ENCODE results near the gene DLG2. TPM values are rescaled to one million over a fixed set of nuclear protein-coding genes. Genes with fewer than 3 reads are reported as not detected.

The DLG2 gene
- total RNA-seq, 1 donor from 2014 or later: 5.9 TPM

DNA sequence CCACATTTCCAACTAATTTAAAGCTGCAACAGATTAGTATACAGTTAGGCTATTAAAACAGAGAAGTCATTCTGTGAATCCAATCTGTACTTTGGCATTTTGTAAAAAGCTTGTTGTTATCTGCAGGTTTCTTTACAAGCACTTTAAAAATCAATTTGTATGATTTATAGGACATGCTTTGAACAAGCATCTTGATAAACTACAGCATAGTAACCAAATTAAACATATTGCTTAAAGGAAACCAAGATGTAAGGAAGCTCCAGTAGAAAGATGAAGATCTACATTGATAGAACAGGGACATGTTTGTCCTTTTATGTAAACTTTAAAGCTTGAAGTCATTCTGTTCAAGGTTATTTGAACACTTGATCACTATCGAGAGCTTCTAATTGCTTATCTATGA, 1842.7 kb downstream of the DLG2 start:
- peaks cover 11% of the 10 kb centered on the region for H3K27me3 Mint-ChIP-seq
- no peaks in the 10 kb centered on the region for H3K9me3 Mint-ChIP-seq
- H3K4me1 Mint-ChIP-seq (ENCODE audit: unreplicated experiment): no peaks in the 10 kb centered on the region
- no peak overlapping the region for H3K4me3 Mint-ChIP-seq
- no peak overlapping the region for H3K27ac Mint-ChIP-seq
- TF ChIP-seq, protein P1, sequence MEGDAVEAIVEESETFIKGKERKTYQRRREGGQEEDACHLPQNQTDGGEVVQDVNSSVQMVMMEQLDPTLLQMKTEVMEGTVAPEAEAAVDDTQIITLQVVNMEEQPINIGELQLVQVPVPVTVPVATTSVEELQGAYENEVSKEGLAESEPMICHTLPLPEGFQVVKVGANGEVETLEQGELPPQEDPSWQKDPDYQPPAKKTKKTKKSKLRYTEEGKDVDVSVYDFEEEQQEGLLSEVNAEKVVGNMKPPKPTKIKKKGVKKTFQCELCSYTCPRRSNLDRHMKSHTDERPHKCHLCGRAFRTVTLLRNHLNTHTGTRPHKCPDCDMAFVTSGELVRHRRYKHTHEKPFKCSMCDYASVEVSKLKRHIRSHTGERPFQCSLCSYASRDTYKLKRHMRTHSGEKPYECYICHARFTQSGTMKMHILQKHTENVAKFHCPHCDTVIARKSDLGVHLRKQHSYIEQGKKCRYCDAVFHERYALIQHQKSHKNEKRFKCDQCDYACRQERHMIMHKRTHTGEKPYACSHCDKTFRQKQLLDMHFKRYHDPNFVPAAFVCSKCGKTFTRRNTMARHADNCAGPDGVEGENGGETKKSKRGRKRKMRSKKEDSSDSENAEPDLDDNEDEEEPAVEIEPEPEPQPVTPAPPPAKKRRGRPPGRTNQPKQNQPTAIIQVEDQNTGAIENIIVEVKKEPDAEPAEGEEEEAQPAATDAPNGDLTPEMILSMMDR (conservative IDR thresholded peaks at IDR 0.05): no peak
- H3K36me3 Mint-ChIP-seq: no peaks in the 10 kb centered on the region
- DNase-seq (ENCODE audit: extremely low spot score, unreplicated experiment): no peak

DNA sequence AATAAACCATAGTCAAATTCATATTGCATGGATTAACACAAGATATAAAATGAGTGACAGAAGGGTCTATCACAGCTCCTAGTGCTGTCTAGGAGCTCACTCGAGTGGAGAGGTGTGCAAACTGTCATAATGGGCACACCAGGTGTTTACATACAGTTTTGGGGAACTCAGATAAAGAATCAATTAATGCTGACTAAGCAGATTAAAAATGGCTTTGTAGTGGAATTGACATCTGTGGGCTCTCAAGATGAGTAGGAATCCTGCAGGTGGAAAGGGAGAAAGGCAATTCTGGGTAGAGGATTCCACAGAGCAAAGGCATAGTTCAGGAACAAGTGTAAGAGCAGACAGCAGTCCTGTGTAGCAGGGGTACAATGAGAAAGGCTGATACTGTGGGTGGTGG, 1844.8 kb downstream of the DLG2 start:
- Mint-ChIP-seq H3K27ac (no peak overlapping the region), H3K36me3 (no peaks in the 10 kb centered on the region), H3K27me3 (peaks cover 11% of the 10 kb centered on the region), H3K9me3 (no peaks in the 10 kb centered on the region), H3K4me3 (no peak overlapping the region), H3K4me1 (ENCODE audit: unreplicated experiment) (peaks cover 4% of the 10 kb centered on the region)
- TF ChIP-seq, protein P1 (conservative IDR thresholded peaks at IDR 0.05): no peak
- no peak for DNase-seq (ENCODE audit: extremely low spot score, unreplicated experiment)

DNA sequence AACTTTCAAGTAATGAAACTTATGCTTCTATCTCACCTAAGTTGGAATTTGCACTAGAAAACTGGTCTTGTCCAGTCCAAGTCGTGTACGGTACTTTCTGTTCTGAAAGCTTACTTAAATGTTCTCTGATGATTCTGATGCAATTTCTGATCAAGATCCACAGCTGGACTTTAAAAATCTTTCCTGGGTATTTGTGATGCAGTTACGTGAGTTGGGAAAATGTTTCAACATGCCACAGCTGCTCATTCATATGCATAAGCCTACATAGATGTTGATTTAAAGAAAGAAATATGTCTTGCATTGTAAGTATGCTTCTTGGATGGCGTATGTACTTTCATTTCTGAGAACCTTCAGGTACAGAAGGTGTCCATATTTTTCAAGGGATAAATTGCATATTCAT, 1847.3 kb downstream of the DLG2 start:
- peaks cover 8% of the 10 kb centered on the region for H3K4me1 Mint-ChIP-seq (ENCODE audit: unreplicated experiment)
- H3K27ac Mint-ChIP-seq: no peak overlapping the region
- H3K27me3 Mint-ChIP-seq: peaks cover 11% of the 10 kb centered on the region
- no peaks in the 10 kb centered on the region for H3K9me3 Mint-ChIP-seq
- no peak for DNase-seq (ENCODE audit: extremely low spot score, unreplicated experiment)
- H3K4me3 Mint-ChIP-seq: no peak overlapping the region
- no peaks in the 10 kb centered on the region for H3K36me3 Mint-ChIP-seq
- TF ChIP-seq, protein P1 (conservative IDR thresholded peaks at IDR 0.05): no peak

DNA sequence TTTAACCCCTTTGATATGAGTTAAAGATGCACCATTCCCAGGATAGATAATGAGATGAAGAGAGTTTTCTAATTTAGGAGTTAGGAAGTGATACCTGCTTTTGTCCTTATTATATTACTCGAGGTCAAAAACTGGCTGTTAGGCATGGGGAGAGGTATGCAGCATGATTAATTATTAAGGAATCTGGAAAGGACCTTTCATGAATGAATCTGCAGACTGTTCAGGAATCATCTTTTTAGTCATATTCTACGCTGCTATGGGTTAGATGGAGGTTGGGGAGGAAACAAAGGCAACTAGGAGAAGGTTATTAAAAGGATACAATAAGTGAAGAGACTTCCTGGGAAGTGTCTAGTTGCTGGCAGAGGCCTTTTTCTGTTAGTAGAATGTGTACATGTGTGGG, 1848.5 kb downstream of the DLG2 start:
- no peak overlapping the region for H3K4me3 Mint-ChIP-seq

DNA sequence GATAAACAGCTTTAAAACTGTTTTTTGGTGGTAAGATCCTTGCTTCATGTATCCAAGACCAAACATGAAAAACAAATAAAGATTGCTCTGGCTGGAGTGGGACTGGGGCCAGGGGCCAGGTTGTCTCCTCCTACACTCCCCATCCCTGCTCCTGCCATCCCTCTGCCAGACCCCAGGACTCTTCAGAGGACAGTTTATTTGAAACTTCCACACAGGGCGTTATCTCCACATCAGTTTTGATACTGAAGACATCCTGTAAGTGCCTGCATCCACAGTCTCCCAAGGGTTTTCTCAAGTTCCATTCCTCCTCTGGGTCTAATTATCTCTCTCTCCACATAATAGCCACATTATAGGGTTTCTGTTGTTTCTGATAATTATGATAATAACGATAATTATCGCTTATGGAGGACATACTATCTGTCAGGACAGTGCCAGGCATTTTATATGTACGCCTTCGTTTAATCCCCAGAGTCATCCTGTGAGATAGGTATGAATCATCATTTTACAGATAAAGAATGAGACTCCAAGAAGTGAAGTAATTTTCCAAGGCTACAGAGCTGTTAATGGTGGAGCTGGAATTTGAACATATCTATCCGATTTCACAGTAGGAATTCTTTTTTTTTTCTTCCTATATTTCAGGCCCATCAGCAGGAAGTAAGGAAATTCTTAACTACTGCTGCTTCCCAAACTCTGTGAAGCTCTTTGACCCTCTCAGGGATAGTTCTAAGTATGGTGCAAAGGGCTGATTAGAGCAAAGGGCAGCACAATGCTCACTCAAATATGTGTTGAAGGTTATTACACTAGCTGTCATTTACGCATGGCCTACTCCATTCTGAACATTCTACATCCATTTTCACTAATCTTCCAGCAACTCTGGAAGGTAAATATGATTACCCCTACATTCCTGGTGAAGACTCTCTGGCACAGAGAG, 1852.9 kb downstream of the DLG2 start:
- Mint-ChIP-seq H3K4me1 (ENCODE audit: unreplicated experiment) (peaks cover 24% of the 10 kb centered on the region), H3K27ac (no peak overlapping the region), H3K4me3 (no peak overlapping the region), H3K27me3 (no peaks in the 10 kb centered on the region), H3K36me3 (no peaks in the 10 kb centered on the region), H3K9me3 (no peaks in the 10 kb centered on the region)
- TF ChIP-seq, protein P1 (conservative IDR thresholded peaks at IDR 0.05): no peak
- no peak for DNase-seq (ENCODE audit: extremely low spot score, unreplicated experiment)

More for the DNA sequence above, 1848.5 kb downstream of the DLG2 start:
- Mint-ChIP-seq H3K9me3 (no peaks in the 10 kb centered on the region), H3K27me3 (peaks cover 11% of the 10 kb centered on the region), H3K36me3 (no peaks in the 10 kb centered on the region), H3K4me1 (ENCODE audit: unreplicated experiment) (peaks cover 20% of the 10 kb centered on the region), H3K27ac (no peak overlapping the region)
- DNase-seq (ENCODE audit: extremely low spot score, unreplicated experiment): no peak
- TF ChIP-seq, protein P1 (conservative IDR thresholded peaks at IDR 0.05): no peak
